Measurements from ENCODE around the gene ZNF638. TPM values are rescaled to one million over a fixed set of nuclear protein-coding genes. Genes with fewer than 3 reads are reported as not detected.

ZNF638 gene
- total and polyA plus RNA-seq, 9 of the 15 experiments (the other 6 are each of a cell fraction or from before 2014, with no cell fraction given), result 53.3 to 165 (median 98.8) TPM

DNA sequence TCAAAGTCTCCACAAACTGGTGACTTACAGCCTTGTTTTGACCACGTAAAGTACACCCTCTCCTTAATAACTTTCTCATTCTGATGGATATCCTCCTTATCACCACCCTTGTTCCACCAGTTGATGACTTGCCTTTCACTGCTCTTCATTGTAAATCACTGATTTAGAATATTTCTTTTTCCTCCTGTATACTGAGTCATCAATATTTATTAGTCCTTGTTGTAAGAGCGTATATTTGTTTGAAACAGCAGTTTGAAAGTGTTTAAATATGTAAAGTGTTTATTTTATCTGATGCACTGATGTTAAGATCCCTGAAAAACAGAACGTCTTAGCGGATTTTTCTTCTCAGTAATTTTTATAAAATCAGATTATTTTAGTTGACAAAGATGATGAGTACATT is 87.6 kb downstream of the ZNF638 start:
- H4K20me1 ChIP-seq (replicated peaks; ENCODE audit: control insufficient read depth, insufficient read depth, low read length), result no peaks in the 10 kb centered on the region
- WGBS (ENCODE audit: insufficient coverage, low coverage, missing lambda C conversion rate), result 80% methylated on average over 4 of the region's 4 CpGs
- no peak overlapping the region for H2AFZ ChIP-seq (ENCODE audit: low read depth, low read length)
- no peak overlapping the region for H3K9ac ChIP-seq (ENCODE audit: insufficient read depth in 1 of 2, low read depth in 2 of 2, low read length in 2 of 2)
- no peaks in the 10 kb centered on the region for H3K27me3 ChIP-seq (ENCODE audit: control insufficient read depth in 2 of 2, insufficient read depth in 2 of 2, low read length in 2 of 2)
- DNase-seq (ENCODE audit: extremely low read depth in 1 of 4, low spot score in 3 of 4), result peak in 1 of 4 experiments; percentile 9
- peak; percentile 36; the same call in 1 of the 3 replicates for ATAC-seq
- H3K4me2 ChIP-seq (ENCODE audit: insufficient read depth, low read length), result no peak overlapping the region
- no peak overlapping the region for H3K4me3 ChIP-seq
- no TSS peak for BruUV-seq (replicated peaks)
- no peaks in the 10 kb centered on the region for H3K9me1 ChIP-seq (ENCODE audit: control insufficient read depth, insufficient read depth, low read length)
- H3K27ac ChIP-seq (ENCODE audit: extremely low read depth, low read depth, low read length), result no peak overlapping the region
- FAIRE-seq, result no peak
- intact Hi-C loops (cut with micrococcal nuclease) (no loop called here), in situ Hi-C loops (cut with MboI) (no loop called here)
- H3K36me3 ChIP-seq (ENCODE audit: control insufficient read depth, insufficient read depth, low read length), result peaks cover 44% of the 10 kb centered on the region
- CTCF ChIA-PET (ENCODE audit: low intra/inter-chr PET ratio), result no interaction called here
- H3K79me2 ChIP-seq (ENCODE audit: control insufficient read depth, insufficient read depth, low read length), result peaks cover 28% of the 10 kb centered on the region
- H3K9me3 ChIP-seq (replicated peaks; ENCODE audit: control insufficient read depth, insufficient read depth, low read depth, low read length), result no peaks in the 10 kb centered on the region
- POLR2A ChIA-PET, result no interaction called here
- TF ChIP-seq BRCA1 (IDR thresholded peaks at IDR 0.05) (no peak), BRCA1 (CRISPR knock-in tag; IDR thresholded peaks at IDR 0.05) (no peak), HDAC2 (IDR thresholded peaks at IDR 0.05) (no peak), STAG1 (CRISPR knock-in tag; IDR thresholded peaks at IDR 0.05; ENCODE audit: borderline replicate concordance) (no peak), MAFF (IDR thresholded peaks at IDR 0.05; ENCODE audit: low read length) (peak; percentile 37; the same call in 1 of the 2 replicates), MAFG (tag; conservative IDR thresholded peaks at IDR 0.05) (peak; percentile 48), MAFK (IDR thresholded peaks at IDR 0.05; ENCODE audit: low read length) (no peak), PRPF4 (IDR thresholded peaks at IDR 0.05; ENCODE audit: insufficient read depth, low read depth, low read length, poor library complexity, severe bottlenecking) (no peak), HSF4 (CRISPR knock-in tag; IDR thresholded peaks at IDR 0.05; ENCODE audit: borderline replicate concordance) (no peak), OTX1 (CRISPR knock-in tag; IDR thresholded peaks at IDR 0.05) (no peak), ZNF316 (IDR thresholded peaks at IDR 0.05) (peak; percentile 91), ZNF165 (CRISPR knock-in tag; IDR thresholded peaks at IDR 0.05; ENCODE audit: borderline replicate concordance) (no peak), ATF1 (CRISPR knock-in tag; IDR thresholded peaks at IDR 0.05) (no peak), ATF1 (tag; IDR thresholded peaks at IDR 0.05) (no peak), MCM5 (IDR thresholded peaks at IDR 0.05; ENCODE audit: low read depth) (no peak), MED1 (CRISPR knock-in tag; IDR thresholded peaks at IDR 0.05; ENCODE audit: borderline replicate concordance) (no peak), ZNF431 (CRISPR knock-in tag; IDR thresholded peaks at IDR 0.05) (no peak), NUFIP1 (IDR thresholded peaks at IDR 0.05; ENCODE audit: partially characterized antibody) (no peak), NR2F6 (CRISPR knock-in tag; IDR thresholded peaks at IDR 0.05) (no peak), C11orf30 (IDR thresholded peaks at IDR 0.05; ENCODE audit: low read depth) (peak; percentile 72), THAP7 (CRISPR knock-in tag; IDR thresholded peaks at IDR 0.05) (no peak)
- TF ChIP-seq, protein P1, sequence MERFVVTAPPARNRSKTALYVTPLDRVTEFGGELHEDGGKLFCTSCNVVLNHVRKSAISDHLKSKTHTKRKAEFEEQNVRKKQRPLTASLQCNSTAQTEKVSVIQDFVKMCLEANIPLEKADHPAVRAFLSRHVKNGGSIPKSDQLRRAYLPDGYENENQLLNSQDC (CRISPR knock-in tag; IDR thresholded peaks at IDR 0.05), result no peak
- TF ChIP-seq, protein P2, sequence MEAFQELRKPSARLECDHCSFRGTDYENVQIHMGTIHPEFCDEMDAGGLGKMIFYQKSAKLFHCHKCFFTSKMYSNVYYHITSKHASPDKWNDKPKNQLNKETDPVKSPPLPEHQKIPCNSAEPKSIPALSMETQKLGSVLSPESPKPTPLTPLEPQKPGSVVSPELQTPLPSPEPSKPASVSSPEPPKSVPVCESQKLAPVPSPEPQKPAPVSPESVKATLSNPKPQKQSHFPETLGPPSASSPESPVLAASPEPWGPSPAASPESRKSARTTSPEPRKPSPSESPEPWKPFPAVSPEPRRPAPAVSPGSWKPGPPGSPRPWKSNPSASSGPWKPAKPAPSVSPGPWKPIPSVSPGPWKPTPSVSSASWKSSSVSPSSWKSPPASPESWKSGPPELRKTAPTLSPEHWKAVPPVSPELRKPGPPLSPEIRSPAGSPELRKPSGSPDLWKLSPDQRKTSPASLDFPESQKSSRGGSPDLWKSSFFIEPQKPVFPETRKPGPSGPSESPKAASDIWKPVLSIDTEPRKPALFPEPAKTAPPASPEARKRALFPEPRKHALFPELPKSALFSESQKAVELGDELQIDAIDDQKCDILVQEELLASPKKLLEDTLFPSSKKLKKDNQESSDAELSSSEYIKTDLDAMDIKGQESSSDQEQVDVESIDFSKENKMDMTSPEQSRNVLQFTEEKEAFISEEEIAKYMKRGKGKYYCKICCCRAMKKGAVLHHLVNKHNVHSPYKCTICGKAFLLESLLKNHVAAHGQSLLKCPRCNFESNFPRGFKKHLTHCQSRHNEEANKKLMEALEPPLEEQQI (IDR thresholded peaks at IDR 0.05), result no peak
- TF ChIP-seq, protein P3, sequence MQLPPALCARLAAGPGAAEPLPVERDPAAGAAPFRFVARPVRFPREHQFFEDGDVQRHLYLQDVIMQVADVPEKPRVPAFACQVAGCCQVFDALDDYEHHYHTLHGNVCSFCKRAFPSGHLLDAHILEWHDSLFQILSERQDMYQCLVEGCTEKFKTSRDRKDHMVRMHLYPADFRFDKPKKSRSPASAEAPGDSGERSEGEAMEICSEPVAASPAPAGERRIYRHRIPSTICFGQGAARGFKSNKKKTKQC (CRISPR knock-in tag; IDR thresholded peaks at IDR 0.05), result no peak
- peaks cover 0 to 14% of the 10 kb centered on the region in 2 experiments; a peak in 3 of 5 replicates for H3K4me1 ChIP-seq (replicated peaks in 1 of 2; ENCODE audit: control insufficient read depth in 2 of 2, insufficient read depth in 2 of 2, low read length in 2 of 2)

All from K562 (cell line).